NCI-H510A treated with DMSO at 0.1 percent for 48 hours (cell line): Measurements from ENCODE around the gene THAP8.

Experiments used
- DNase-seq: peaks from one replicate; lab custom pipeline; 2025; lab: John Stamatoyannopoulos, UW

THAP8 gene, protein sequence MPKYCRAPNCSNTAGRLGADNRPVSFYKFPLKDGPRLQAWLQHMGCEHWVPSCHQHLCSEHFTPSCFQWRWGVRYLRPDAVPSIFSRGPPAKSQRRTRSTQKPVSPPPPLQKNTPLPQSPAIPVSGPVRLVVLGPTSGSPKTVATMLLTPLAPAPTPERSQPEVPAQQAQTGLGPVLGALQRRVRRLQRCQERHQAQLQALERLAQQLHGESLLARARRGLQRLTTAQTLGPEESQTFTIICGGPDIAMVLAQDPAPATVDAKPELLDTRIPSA

DNA sequence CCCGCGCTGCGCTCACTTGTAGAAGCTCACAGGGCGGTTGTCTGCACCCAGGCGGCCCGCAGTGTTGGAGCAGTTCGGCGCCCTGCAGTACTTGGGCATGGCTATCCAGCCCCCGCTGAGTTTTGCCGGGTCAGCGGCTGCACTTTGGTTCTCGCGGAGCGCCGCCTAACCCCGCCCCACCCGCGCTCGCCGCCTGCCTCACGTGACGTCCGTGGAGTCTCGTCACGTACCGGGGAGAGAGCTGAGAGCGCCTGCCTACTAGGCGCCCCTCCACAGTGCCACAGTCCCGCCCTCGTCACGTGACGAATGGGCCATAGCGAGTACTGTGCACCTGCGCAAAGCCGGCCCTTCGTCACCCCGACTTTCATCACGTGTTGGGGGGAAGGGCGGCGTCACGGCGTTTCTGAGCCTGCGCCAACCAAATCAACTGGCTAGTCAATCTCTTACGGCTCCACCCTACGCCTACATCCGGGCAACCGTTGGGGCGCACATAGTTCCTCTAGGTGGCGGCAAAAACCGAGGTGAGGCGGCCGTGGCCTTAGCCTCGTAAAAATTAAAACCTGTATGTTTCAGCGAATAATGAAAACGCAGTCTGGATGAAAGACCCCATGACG, at the start of gene THAP8:
THAP8 (minus strand) TSS at position 167 of the 614 bp plus-strand sequence; CDS start at position 99, 68 bp downstream.
- peak; percentile 98 for DNase-seq

DNA sequence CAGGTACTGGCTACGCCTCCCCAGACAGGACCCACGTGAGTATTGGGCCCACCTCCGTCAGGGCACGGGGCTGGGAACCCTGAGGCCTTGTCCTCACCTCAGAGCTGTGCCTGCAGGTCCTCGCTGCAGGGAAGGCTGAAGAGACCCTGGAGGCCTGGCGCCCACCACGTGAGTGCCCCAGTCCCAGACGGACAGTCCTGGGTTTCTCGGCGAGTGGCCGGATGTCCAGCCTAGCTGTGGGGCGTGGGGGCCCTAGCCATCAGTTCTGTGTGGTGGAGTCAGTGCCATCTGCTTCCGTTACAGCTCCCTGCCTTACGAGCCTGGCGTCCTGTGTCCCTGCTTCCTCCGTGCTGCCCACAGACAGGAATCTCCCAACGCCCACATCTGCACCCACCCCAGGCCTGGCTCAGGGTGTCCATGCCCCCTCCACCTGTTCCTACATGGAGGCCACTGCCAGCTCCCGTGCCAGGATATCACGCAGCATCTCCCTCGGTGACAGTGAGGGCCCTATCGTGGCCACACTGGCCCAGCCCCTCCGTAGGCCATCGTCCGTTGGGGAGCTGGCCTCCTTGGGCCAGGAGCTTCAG, 49.0 kb upstream of the THAP8 start:
- no peak for DNase-seq

- no peak for DNase-seq
Observed at GRCh38 chr19:36101550-36102327, 47.7 kb upstream of the THAP8 start.

DNA sequence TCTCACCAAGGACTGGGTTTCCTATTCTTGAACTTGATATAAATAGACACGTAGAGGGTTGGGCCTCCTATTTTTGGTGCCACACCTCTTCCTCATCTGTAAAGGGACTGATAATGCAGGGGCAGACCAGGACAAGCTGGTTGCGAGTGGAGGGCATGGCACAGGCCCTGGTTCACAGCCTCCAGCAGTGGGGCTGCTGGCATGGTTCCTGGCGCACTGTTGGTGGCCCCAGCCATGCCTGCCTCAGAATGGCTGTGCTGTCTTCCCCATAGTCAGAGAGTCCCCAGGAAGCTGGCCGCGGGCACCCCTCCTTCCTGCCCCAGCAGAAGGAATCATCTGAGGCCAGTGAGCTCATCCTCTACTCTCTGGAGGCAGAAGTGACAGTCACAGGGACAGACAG, 46.4 kb upstream of the THAP8 start:
- DNase-seq = no peak

DNA sequence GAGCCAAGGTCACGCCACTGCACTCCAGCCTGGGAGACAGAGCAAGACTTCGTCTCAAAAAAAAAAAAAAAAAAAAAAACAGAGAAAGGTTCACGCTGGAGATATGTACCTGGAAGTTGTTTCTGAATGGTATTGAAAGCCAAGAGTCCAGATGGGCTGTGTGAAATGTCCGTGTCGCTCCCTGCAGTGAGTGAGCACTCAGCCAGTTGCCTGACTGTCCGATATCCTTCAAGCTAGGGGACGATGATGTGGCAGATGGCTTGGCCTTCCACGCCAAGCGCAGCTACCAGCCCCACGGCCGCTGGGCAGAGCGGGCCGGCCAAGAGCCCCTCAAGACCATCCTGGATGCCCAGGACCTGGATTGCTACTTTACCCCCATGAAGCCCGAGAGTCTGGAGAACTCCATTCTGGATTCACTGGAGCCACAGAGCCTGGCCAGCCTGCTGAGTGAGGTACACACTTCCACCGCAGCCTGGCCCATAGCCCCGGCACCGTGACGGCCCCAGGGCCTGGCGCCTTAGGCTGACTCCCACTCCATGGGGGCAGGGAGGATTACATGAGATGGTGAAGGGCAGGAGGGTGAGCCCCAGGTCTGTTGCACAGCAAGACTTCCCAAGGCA, 45.2 kb upstream of the THAP8 start:
- no peak for DNase-seq

GRCh38 chr19:36097036-36097435, 43.0 kb upstream of the THAP8 start:
- DNase-seq = no peak

- DNase-seq = no peak
Observed at GRCh38 chr19:36093687-36094086, 39.6 kb upstream of the THAP8 start.

DNA sequence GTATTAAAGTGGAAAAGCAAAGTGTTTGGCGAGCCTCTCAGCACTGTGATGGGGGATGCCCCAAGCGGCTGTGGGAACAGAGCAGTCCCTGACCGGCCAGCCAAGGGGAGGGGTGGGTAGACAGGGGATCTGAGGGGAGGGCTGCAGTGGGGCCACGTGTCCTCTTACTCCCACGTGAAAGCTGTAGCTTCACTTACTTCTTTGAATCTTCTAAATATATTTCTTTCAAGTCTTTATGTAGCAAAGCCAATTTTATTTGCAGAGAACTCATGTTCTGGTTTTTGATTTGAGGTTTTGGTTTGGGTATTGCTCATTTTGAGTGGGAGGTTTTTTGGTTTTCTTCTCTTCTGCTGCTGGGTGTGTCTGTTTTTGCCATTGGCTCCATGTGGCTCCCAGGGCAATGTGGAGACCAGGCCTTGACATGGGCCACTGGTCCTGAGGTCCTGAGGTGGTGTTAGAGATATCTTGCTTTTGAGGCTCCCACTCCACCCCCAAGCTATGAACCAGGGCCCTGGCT, 39.1 kb upstream of the THAP8 start:
- no peak for DNase-seq

- DNase-seq = no peak
Observed at GRCh38 chr19:36092566-36092965, 38.5 kb upstream of the THAP8 start.

DNA sequence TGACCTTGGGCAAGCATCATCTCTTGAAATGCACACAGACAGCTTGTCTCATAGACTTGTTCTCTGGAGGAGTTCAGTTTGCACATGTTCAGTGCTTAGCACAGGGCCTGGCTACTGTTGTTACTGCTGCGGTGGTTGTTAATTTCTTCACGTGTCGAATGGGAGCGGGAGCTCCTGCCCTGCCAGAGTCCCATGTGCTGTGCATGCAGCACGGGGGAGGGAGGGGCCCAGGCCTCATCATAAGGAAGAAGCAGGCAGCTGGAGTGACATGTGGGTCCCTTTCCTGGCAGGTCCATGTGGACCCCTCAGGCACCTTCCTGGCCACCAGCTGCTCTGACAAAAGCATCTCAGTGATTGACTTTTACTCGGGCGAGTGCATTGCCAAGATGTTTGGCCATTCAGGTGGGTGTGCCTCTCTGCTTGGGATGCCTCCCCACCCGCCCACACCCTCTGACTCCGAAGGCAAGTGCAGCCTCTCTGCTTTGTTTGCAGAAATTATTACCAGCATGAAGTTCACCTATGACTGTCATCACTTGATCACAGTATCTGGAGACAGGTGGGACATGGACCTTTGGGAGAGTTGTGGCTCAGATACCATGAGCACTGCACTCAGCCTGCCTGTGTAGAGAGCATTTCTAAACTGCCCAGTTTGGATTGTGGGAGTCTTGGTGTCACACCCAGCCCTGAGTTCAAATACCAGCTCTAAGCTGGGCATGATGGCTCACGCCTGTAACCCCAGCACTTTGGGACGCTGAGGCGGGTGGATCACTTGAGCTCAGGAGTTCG, 37.0 kb upstream of the THAP8 start:
- DNase-seq = no peak

- DNase-seq = no peak
Observed at GRCh38 chr19:36089847-36090246, 35.8 kb upstream of the THAP8 start.

DNA sequence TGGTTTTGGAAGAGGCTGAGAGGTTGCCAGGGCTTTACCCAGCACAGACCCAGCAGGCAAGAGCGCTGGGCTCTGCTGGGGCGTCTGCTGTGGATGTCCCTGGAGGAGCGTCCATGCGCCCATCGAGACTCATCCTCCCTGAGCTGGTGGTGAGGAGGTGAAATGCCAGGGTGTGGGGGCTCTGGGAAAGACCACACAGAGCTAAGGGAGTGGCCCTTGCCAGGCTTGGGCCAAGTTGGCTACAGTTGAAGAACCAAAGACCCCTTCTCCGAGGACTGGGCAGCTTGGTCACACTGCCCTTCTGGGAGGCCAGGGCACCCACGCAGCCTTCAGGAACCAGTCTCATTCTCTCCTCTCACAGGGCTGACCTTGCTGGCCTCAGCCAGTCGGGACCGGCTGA, 32.2 kb upstream of the THAP8 start:
- no peak for DNase-seq

GRCh38 chr19:36084231-36085009, 30.3 kb upstream of the THAP8 start:
- no peak for DNase-seq

GRCh38 chr19:36082916-36083315, 28.8 kb upstream of the THAP8 start:
- DNase-seq = no peak

GRCh38 chr19:36081894-36082293, 27.8 kb upstream of the THAP8 start:
- DNase-seq = no peak

DNA sequence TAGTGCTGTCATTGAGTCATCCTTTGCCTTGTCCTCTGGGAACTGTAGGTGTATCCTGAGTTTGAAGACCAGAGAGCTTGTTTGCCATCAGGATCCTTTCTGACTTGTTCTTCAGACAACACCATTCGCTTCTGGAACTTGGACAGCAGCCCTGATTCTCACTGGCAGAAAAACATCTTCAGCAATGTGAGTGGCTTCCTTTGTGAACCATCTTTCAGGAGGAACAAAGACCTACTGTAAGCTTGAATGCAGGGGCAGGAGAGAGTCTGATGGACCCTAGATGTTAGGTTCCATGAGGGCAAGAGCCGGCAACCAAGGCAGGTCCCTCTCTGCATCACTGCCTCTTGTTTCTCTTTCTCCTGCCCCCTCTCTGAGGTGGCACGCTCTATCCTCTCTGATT, 27.3 kb upstream of the THAP8 start:
- DNase-seq = no peak

DNA sequence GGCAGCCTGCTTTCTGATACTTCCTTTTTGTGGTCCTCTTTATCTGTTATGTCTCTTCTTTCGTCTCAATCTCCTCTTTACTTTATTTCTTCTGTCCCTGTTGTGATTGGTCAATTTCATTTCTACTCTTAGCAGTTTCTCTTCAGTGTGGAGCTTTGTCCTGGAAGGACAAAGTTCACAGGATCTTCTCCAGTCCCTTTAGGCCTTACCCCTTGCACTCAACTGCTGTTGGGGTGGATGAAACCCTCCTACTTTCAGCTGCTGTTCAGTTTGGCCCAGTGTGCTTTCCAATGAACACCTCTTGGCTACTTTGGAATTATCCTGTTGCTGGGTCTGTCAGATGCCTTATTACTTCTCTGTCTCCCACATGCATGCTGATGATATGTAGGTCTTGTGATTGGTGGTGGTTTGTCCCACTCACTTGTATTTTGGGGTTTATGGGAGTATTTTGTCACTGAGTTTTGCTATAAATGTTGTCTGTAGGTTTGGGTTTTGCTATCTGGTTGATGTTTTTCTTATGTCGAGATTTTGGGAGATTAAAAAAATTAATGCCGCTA, 25.4 kb upstream of the THAP8 start:
- DNase-seq = no peak

- DNase-seq = no peak
Observed at GRCh38 chr19:36073121-36073876, 19.2 kb upstream of the THAP8 start.

GRCh38 chr19:36072081-36072480, 18.0 kb upstream of the THAP8 start:
- no peak for DNase-seq
